Raji (cell line): Measurements from ENCODE around the gene KMT2C.

Experiments
- POLR2A ChIP-seq: IDR thresholded peaks from 2 replicates; pipeline ENCODE4 v1.6.1; 2011; ENCODE audit warnings: low read depth, low read length, control low read depth; ENCODE audit not compliant: insufficient read depth

Gene KMT2C

GRCh38 chr7:152152267-152152666 is 283.5 kb downstream of the KMT2C start:
- no peak for TF ChIP-seq POLR2A

DNA sequence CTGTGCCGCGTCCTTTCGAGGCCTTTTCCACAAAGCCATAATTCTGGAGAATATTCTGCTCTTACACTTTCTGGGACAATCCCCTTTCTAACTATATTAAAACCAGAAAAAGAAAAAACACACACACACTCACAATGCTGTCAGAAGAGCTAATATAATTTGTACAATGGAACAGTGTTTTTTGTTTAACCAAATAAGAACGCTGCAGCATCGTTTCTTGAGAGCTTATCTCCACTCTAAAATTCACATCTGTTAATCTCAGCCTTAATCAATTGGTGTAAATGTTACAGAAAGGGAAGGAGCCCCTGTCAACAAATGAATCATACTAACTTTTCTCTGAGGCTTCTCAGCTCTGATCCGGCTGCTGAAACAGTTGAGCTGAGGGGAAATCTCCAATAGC is 286.4 kb downstream of the KMT2C start:
- TF ChIP-seq POLR2A: no peak

- TF ChIP-seq POLR2A: no peak
Observed at GRCh38 chr7:152148706-152149105, 287.1 kb downstream of the KMT2C start.

DNA sequence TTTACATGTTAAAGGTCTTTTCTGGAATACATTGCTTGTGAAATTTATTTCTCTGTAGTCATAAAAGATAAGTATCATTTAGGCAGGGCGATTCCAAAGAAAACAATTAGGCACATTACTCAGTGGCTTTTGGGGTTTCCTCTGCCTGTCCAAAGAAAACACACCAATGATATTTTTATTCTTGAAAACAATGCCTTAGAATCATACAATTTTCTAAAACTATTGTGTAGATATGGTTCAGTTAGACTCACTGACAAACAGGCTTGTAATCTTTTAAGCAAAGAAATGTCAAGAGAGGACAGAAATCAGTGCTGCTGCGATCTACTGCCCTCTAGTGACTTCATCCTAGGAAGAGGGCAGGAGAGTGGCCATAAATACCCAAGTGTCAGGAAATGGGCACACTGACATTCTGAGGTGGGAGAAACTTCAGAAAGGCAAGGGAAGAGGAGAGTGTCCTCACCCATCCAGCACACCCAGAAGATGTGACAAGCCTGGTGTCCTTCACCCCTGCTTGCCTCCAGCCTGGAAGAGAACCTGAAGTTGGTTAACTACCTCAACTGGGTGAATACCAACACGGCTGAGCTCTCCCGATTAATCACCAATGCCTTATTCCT is 289.8 kb downstream of the KMT2C start:
- no peak for TF ChIP-seq POLR2A

DNA sequence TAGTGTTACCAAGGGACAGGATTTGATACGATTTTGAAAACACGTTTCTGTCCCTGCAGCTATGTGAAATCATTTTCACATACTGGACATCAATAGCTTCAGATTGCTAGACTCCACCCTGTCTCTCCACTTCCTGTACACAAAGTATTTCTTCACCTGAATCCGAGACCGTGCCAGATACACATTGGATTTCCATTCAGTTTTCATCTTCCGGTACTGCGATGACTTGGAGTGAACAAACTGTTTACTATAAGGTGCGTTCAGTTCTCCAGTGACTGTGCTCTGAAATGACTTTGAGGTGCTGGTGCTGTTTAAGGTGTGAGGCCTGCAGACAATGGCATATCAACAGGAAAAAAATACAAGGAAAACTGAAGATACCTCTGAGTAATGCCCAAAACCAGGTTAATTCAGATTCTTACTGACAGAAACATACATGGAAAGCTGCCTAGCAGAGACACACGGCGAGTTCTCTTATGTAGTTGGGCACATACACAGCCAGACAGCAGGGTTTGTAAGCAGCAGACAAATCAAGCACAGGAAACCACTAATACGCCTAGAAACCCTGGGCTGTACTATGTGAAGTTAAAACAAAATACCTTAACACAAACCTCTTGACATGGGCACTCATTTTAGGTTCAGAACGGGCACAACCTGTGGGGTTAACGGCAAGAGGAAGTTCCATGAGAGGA is 291.1 kb downstream of the KMT2C start:
- TF ChIP-seq POLR2A: no peak

- TF ChIP-seq POLR2A: no peak
Observed at GRCh38 chr7:152142976-152143595, 292.7 kb downstream of the KMT2C start.

DNA sequence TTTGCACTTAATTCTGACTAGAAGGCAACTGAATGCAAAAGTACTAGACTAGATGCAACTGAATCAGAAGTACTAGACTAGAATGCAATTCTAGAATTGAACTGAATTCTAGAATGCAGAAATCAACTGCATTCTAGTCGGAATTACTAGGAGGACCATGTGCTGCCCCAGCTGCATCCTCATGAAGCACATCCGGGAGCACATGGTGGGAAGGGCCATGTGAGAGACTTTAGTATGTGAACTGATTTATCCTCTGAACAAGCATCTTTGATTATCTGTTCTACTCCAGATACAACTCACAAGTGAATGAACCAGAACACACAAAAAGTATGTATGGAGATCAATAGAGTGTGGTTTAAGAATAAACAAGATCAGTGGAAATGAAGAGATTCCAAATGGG is 295.2 kb downstream of the KMT2C start:
- TF ChIP-seq POLR2A: no peak

DNA sequence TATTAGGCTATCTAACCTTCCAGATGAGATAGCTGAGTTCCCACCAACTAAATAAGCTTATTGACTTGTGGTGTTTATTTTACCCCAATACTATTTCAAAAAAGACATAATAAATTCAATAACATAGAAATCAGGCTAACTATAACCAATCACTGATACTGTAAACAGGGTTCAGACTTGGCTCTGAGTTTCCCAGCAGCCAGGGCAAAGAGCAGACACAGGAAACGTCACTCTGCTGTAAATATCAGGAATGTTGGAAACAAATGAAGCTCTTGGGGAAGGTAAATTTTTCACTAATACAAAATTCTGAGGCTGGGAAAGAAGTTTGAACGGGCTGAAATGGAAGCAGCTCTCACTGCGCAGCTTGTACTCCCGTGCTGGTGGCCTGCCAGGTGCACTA is 295.7 kb downstream of the KMT2C start:
- no peak for TF ChIP-seq POLR2A

DNA sequence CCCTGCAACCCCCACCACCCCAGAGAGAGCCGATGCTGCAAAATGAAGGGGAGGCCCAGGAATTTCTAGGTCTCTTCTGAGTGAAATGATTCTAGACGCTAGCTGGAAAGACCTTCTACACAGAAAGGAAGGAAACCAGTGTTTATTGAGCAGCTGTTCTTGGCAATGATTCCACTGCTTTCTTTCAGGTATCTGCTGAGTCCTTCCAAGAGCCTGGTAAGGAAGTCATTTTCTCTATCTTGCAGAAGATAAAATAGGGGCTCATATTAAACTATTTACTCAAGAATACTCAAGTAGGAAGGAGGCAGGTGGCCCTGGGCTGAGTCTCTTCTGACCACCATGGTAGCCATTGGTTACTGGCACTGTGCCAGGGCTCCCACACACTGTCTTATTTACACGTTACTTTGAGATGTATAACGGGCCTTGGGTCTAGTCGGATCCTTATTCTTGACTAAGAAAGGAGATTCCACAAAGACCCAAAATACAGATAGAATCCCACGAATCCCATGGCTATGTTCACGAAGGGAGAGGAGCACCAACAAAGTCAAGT is 298.3 kb downstream of the KMT2C start:
- TF ChIP-seq POLR2A: no peak

DNA sequence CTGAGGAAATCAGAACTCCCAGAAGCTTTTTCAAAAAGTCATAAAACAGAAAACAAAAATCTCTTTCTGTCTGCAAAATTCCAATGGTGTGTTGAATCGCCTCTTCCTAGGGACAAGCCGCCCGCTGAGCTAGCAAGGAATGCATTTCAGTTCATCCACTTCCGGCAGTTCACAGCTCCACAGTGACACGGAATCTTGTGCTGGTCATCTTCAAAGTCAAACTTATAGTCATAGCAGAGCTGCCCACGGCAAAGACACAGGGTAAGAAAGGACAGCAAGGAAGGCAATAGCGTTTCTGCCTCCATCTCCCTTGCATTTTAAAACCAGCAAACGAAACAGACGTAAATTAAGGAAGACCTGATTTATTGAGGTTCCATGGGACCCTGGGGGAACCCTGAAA is 299.1 kb downstream of the KMT2C start:
- TF ChIP-seq POLR2A: no peak

- no peak for TF ChIP-seq POLR2A
Observed at GRCh38 chr7:152133804-152134203, 302.0 kb downstream of the KMT2C start.

DNA sequence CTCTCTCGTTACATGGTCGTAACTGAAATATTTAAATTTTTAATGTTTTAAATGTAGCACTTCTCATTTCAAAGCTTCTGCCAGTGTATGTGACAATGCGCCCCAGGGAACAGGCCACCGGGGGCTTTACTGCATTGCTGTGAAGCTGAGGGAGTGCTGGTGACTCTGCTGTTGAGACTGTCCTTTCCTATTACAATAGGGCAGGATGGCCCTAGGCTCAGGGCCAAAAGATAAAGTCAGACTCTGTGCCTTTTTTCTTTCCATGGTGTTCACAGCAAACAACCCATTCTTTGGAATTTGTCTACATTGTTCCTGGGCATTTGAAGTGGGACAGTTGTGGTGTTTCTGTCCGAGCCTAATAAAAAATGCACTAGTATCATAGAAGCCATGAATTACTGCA is 303.0 kb downstream of the KMT2C start:
- no peak for TF ChIP-seq POLR2A

DNA sequence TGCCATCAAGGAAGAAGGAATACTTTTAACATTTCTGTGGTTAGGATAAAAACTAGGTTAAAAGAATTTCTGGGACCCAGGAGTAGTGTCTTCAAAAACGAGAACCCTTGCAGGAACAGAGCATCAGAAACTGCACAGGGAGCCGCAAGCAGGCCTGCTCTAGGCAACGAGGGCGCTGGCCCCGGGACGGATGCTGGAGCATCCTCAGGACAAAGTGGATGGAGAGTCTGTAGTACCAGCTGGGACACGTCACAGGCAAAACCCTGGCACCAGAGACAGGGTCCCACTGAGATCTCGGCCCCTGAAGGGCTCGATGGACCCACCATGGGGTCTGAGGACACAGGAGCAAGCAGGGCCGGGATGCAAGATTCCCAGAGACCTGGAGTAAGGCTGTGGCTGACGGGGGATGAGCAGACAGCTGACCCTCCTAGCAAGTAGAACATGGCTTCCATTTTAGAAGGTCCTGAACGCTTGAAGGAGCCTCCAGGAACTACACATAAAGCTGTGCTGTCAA is 303.8 kb downstream of the KMT2C start:
- TF ChIP-seq POLR2A: no peak

- TF ChIP-seq POLR2A: no peak
Observed at GRCh38 chr7:152130658-152131590, 304.9 kb downstream of the KMT2C start.

GRCh38 chr7:152129682-152130081 is 306.1 kb downstream of the KMT2C start:
- no peak for TF ChIP-seq POLR2A
